Frontal cortex (tissue), 4 donors: ENCODE measurements around the gene BCAS2. TPM values are rescaled to one million over a fixed set of nuclear protein-coding genes. Genes with fewer than 3 reads are reported as not detected.
A peak's percentile ranks its signal among the peaks of the same experiment; 100 is the strongest.
"Not testable (repeated sequence)": the region's sequence is repeated elsewhere in the genome, so short reads cannot be mapped to it uniquely, and the experiment has no call there.

Experiments used
- DNase-seq, 2 donors: peaks; one replicate each; pipeline ENCODE4 v3.0.0; 2012; ENCODE audit warnings: low spot score in 2 of 2
- FAIRE-seq: peaks from 2 replicates; lab custom pipeline; 2012; peaks lifted over from hg19 to GRCh38; lab: Jason Lieb, UNC
- total RNA-seq: library from RNA; depleted of rRNA; stranded (reverse); fragments of >200 nt; gene quantifications from one replicate; pipeline ENCODE4 v1.2.3, GENCODE V29; 2014
- donor health status: control.
- donor health status: control.
- donor health status: control.

BCAS2 gene
- 50.5 TPM for total RNA-seq

- DNase-seq (peak; percentile 63 to 78), FAIRE-seq (peak; percentile 98)
Measured at GRCh38 chr1:114581335-114582287, at the start of gene BCAS2. BCAS2 (minus strand) TSS chr1:114581615; CDS start chr1:114581591, 24 bp downstream.

DNA sequence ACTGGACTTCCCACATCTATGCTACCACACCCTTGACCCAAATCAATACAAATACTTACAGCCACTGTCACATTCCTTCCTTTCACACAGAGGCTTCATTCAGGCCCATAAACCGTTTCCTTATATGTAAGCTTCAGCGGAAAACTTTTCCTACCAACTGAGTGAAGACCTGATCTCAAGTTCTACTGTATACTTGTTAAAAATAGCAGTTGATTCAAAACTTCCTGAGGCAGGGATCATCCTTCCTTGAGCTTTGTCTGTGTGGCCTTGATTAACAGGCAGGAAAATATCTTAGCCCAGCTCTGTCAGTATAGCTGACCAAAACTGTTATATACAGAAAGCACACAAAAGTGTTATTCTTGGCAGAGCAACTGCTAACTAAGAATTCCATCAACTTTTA, 45.7 kb upstream of the BCAS2 start:
- DNase-seq: no peak
- no peak for FAIRE-seq

GRCh38 chr1:114623364-114623763, 41.9 kb upstream of the BCAS2 start:
- FAIRE-seq (no peak), DNase-seq (no peak)

- FAIRE-seq: no peak
- DNase-seq: no peak
Measured at GRCh38 chr1:114620419-114620818, 39.0 kb upstream of the BCAS2 start.

- DNase-seq (no peak), FAIRE-seq (no peak)
Measured at GRCh38 chr1:114618606-114619005, 37.2 kb upstream of the BCAS2 start.

GRCh38 chr1:114610546-114611245, 29.3 kb upstream of the BCAS2 start:
- no peak for DNase-seq
- no peak for FAIRE-seq

DNA sequence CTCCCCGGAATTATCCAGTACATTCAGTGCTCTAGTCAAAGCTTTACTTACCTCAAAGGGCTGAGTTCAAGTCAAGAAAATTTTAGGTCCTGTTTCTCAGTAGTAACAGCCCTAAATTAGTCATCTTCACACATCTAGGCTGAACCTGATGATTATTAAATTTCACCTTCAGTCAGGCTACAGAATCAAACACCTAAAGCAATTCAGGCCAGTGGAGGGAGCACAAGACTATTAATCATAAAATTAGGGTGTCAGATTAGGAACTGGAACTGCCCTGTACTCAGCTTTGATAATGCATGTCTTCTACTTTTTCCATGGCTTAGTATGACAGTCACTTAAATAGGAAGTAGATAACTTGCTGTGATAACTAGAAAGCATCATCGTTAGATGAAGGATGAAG, 28.4 kb upstream of the BCAS2 start:
- FAIRE-seq: no peak

GRCh38 chr1:114609026-114609425, 27.6 kb upstream of the BCAS2 start:
- DNase-seq: no peak
- no peak for FAIRE-seq

More for the DNA sequence above, 28.4 kb upstream of the BCAS2 start:
- no peak for DNase-seq

GRCh38 chr1:114607223-114607622, 25.8 kb upstream of the BCAS2 start:
- DNase-seq (no peak), FAIRE-seq (no peak)

GRCh38 chr1:114597949-114598348, 16.5 kb upstream of the BCAS2 start:
- FAIRE-seq (no peak), DNase-seq (no peak)

DNA sequence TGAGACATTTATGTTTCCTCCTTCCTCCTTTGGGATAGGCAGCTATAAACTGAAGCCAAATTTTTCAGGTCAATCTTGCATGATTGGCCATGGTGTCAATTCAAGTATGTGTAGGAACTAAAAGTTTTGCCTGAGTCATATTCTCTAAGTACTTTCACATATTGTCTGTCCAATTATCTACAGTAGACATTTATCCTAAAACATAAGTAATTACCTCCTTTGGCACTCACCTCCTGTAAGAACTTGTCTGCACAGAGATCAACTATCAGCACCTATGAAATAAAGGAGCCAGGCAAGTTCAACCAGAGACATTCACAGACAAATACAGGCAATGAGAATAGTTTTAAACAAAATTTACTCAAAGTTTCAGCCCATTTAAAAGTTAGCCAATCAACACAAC, 14.2 kb upstream of the BCAS2 start:
- no peak for DNase-seq
- no peak for FAIRE-seq

GRCh38 chr1:114594046-114594445, 12.6 kb upstream of the BCAS2 start:
- FAIRE-seq (no peak), DNase-seq (no peak)

DNA sequence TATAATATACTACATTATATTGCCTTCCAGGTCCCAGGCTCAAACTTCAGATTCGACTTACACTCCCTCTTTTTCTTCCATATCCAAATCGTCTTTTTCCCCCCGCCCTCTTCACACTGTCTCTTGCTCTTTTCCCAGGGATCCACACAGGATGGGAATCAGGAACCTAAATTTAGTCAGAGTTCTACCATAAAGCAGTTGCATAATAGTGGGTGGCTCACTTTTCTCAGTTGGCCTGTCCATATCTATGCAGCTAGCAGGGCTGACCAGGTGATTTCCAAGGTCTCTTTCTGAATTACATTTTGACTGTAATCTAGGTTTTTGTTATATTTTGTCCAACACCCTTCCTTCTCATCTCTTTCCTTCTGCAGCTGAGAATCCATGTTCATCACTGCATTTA, 7.7 kb upstream of the BCAS2 start:
- FAIRE-seq (no peak), DNase-seq (no peak)

DNA sequence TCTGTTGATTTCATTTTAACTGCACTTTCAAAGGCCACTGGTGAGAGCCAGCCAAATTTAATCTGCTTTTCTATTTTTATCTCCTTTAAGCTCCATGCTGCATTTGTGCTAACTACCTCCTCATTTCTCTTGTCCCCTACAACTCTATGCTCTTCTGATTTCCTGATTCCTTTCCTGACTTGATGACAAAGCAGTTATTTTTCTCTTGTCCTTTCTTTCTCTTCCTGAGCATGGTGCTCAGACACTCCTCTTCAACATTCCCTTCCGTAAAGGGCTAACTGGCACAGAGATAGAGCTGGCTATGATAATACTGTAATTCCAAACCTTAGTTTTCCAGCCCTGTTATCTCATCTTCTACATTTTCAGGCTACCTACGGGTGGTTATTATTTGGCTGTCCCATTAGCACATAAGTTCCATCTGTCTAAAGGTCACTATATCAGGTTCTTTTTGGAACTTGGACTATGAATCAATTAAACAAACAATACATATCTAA, 6.8 kb upstream of the BCAS2 start:
- no peak for FAIRE-seq
- no peak for DNase-seq

DNA sequence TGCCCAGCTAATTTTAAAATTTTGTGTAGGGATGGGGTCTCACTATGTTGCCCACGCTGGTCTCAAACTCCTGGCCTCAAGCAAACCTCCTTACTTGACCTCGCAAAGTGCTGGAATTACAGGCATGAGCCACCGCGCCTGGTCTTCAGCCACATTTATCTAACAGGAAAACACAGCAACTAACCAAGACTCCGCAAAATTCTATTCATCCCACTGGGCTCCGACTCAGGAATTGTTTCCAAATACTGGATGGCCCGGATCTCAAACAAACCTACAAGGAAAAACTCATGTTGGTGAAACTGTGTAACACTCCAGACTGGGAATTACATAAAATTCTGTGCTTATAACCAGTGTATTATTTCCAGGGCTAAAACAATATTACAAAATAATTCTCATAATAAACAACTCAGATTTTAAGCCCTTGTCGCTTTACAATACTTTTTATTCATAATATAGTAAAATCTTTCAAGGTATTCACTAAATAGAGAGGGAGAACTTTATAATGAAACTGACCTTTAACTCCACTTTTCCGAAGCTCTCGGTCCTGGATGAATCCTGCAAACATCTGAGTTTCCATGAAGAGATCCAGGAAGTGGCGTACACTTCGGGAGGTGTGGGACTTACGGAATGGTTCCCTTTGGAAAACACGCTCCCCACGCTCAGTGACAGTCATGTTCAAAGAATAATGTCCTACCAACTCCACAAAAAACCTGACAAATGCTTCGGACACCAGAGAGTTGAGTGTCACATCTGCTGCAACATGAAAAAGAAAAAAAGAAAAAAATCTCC, 6.0 kb upstream of the BCAS2 start:
- FAIRE-seq (no peak), DNase-seq (no peak)

DNA sequence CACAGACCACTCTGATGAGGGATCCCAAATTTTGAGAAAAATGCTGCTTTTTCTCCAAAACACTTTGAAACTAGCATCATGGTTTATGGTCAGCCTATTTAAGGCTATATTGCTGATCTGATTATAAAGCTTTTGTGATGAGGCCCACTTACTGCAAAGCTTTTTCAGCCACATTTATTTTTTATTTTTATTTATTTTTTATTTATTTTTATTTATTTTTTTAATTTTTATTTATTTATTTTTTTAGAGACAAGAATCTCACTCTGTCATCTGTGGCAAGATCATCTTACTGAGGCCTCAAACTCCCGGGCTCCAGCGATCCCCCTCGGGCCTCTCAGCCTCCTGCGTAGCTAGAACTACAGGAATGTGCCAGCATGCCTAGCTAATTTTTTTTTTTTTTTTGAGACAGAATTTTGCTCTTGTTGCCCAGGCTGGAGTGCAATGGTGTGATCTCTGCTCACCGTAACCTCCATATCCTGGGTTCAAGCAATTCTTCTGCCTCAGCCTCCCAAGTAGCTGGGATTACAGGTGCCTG, 5.2 kb upstream of the BCAS2 start:
- FAIRE-seq (no peak), DNase-seq (no peak)

DNA sequence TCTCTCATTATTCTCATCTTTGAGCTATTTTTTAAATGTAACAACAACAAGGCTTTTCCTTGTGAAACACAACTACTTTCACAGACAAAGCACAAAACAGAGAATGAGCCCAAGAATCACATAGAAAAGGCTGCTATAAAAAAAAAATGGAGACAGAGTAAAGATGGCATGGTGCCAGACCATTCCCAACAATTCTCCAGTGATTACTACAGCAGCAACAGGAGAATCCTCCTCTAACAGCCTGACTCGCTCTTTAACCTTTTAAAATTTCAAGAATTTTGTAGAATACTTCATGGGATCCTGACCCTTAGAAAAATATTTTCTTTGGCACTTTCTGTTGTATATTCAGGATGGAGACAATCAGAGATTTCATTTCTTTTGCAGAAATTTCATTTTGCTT, 3.8 kb upstream of the BCAS2 start:
- DNase-seq (no peak), FAIRE-seq (no peak)

GRCh38 chr1:114574365-114574764, 7.0 kb downstream of the BCAS2 start:
- no peak for DNase-seq

DNA sequence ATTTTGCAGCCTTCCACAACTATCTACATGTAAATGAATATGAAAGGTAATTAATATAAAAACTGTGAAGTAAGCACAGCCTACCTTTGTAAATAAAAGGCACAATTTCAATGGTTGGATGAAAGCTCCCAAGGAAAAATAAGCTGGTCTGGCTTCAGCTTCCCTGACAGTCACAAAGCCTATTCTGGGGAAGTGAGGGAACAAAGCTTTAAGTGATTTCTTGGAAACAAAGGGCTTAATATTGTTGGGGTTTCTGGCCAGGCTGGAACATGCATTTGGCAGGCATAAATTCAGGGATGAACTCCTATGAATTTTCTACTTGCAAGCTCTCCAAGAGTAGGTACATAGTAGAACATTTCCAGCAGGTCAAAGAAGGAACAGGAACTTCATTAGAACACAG, 17.3 kb downstream of the BCAS2 start:
- FAIRE-seq (no peak), DNase-seq (no peak)

More at GRCh38 chr1:114574365-114574764, 7.0 kb downstream of the BCAS2 start:
- no peak for FAIRE-seq

- DNase-seq, FAIRE-seq: not testable (repeated sequence)
Measured at GRCh38 chr1:114562978-114563510, 18.4 kb downstream of the BCAS2 start.
